ENCODE data around the gene OBSCN.

GRCh38 chr1:228346731-228347130 lies 138.9 kb downstream of the OBSCN start:
- TF ChIP-seq TAF1 (IDR thresholded peaks at IDR 0.05; ENCODE audit: low read depth, low read length) (no peak), POLR2AphosphoS5 (IDR thresholded peaks at IDR 0.05; ENCODE audit: low read depth, low read length) (no peak), POLR2A (IDR thresholded peaks at IDR 0.05; ENCODE audit: low read depth, low read length) (no peak), POU2F2 (IDR thresholded peaks at IDR 0.05; ENCODE audit: low read depth, low read length) (no peak)

All from GM12891 (cell line).